NCI-H1048 (cell line): Measurements from ENCODE around the gene ABCA5.
"Not testable (repeated sequence)": the region's sequence is repeated elsewhere in the genome, so short reads cannot be mapped to it uniquely, and the experiment has no call there.

ENCODE experiments used
- DNase-seq: peaks from one replicate; lab custom pipeline; 2025; lab: John Stamatoyannopoulos, UW

Gene ABCA5

DNA sequence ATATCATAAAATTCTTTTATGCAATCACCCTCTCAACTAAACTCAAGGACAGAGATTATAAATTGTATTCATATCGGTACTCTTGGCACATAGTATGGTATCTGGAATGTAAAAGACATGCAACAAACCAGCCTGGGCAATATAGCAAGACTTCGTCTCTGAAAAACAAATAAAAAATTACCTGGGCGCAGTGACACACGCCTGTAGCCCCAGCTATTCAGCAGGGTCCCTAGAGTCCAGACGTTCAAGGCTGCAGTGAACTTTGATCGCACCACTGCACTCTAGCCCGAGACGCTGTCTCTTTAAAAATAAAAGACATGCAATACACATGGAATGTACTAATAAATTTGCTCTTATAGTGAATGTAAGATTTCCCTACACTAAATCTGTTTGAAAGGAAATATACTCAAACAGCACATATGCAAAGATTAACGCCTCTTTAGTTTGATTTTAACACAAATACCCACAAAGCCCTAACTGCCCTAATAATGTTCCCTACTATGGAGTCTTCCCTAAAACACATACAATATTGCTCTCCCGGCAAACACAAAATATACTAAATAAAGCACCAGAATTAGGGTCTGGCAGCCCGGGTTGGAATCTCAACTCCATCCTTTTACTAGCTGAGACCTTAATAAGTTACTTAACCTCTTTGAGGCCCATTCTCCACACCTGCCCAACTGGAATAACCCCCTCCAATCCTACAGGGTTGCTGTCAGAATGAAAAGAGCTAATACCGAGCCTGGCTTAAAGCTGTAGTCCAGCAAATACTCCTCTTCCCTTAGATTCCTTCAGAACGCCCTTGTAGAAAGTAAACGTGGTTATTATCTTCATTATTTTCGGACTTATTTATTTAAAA, 1.2 kb downstream of the ABCA5 start:
- no peak for DNase-seq

- DNase-seq = no peak
Measured at GRCh38 chr17:69323806-69324205, 3.1 kb downstream of the ABCA5 start.

DNA sequence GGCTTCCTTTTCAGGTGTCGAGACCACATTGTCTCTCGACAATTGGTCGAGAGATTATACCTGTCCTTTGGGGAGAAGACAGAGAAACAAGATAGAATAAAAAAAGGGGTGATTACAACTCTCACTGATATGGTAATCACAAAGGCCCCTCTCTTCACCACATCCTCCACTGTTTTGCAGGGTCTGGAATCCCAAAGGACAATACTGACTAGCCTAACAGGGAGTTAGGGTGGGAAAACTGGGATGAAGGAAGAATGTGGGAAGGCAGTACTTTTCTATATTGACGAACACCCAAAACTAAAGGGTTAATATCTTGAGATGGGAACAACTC, 6.1 kb downstream of the ABCA5 start:
- DNase-seq = no peak

- no peak for DNase-seq
Measured at GRCh38 chr17:69320210-69320907, 6.6 kb downstream of the ABCA5 start.

DNA sequence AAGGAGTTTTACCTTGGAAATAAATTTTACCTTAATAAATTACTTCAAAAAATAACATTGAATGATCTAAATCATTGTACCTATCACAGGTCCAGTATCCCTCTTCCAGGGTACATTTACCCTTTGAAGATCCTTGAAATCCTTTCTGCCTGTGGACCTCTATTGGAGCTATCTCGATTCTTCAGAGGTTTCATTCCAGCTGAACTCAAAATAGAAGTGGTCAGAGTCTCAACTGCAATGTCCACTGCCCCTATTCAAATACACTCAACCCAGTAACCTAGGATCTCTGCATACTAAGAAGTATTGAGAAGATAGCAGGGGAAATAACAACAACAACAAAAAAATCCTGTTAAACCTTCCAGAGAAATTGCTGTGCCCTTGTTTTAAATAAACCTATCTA, 9.3 kb downstream of the ABCA5 start:
- DNase-seq = no peak

DNA sequence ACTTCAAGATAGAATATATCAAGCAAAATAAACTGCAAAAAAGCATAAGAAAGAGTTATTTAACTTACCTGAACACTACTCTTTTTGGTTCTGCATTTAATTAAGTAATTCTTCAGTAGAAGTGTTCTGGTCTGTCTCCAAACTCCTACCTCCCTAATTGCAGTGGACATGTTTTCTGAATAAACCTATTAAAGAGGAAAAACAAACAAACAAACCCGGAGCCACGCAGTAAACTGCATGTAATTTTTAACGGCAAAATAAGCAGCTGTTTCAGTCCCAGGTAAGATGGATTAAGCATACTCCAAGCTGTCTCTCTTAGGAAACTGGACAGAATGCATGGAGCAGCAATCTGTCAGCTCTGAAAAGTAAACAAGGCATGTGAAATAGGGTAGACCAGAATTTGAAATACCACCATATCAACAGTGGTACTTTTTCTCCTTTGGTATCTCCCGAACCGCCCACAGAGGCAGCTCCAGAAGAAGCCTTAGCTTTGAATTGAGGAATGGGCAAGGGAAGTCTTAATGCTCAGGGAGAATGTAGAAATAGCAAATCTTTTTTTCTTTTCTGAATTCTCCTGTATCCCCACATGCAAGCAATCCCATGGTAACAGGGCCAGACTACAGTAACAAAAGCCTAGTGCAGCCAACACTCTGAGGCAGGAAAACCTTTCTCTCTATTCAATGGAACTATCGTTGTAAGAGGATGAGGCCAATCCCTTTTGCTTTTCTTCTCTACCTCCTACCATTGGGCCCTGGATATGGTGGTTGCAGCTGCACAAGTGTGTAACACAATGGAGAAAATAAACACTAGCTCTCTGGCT, 12.5 kb downstream of the ABCA5 start:
- no peak for DNase-seq

DNA sequence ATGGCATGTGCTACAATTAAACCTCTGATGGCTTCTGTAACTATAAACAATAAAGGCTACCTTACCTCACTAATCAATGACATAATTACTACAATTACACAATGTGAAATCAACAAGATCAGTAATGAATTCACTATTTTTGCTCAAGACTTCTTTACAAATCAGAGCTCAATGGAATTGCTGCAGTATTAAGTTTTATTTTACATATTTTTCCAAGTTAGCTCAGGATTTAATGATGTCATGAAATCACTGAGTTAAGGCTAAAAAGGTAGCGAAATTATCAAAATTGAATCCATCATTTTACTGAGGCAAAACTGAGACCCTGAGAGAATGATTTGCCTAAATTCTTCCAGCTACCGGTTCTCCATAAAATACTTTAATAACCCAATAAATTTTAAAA, 21.8 kb downstream of the ABCA5 start:
- DNase-seq = no peak

DNA sequence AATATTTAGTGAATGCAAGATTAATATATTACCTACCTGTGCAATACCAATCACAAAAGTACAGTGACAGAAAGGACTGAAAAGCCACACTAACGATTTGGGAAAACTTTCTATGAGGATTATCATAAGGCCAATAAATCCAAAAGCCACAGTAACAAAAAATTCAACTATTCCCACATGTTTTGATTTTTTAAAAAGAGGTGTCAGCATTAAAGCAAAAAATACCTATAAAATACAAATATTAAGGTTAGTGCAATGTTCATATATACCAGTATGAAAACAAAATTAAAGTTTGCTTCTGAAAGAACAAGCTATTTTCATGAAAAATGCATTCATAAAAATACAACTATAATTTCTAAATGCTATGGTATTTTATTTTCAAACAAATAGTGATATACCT, 24.3 kb downstream of the ABCA5 start:
- DNase-seq = no peak

- DNase-seq = no peak
Measured at GRCh38 chr17:69300222-69300621, 26.7 kb downstream of the ABCA5 start.

- not testable (repeated sequence) for DNase-seq
Measured at GRCh38 chr17:69298120-69298722, 28.7 kb downstream of the ABCA5 start.

GRCh38 chr17:69287168-69287567, 39.8 kb downstream of the ABCA5 start:
- DNase-seq = no peak

DNA sequence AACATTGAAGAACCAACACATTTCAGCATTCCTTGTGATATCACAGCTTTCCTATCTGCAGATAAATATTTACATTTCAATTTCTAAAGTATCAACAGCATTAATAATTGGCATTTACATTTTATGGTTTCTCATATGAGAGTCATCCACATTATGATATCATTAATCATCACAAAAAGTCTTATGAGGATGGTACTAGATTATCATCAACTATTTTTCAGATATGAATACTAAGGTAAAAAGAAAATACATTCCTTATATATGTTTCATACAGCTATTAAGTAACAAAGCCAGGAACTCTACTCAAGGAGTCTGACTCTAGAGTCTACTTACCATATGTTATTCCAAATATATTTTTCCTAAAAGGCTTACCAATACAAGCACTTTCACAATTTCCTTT, 40.7 kb downstream of the ABCA5 start:
- no peak for DNase-seq

GRCh38 chr17:69284646-69285045, 42.3 kb downstream of the ABCA5 start:
- DNase-seq = no peak

GRCh38 chr17:69282002-69282401, 44.9 kb downstream of the ABCA5 start:
- no peak for DNase-seq

GRCh38 chr17:69276279-69276678, 50.7 kb downstream of the ABCA5 start:
- DNase-seq = not testable (repeated sequence)

- DNase-seq = no peak
Measured at GRCh38 chr17:69275751-69276150, 51.2 kb downstream of the ABCA5 start.

- DNase-seq = no peak
Measured at GRCh38 chr17:69271023-69271422, 55.9 kb downstream of the ABCA5 start.

DNA sequence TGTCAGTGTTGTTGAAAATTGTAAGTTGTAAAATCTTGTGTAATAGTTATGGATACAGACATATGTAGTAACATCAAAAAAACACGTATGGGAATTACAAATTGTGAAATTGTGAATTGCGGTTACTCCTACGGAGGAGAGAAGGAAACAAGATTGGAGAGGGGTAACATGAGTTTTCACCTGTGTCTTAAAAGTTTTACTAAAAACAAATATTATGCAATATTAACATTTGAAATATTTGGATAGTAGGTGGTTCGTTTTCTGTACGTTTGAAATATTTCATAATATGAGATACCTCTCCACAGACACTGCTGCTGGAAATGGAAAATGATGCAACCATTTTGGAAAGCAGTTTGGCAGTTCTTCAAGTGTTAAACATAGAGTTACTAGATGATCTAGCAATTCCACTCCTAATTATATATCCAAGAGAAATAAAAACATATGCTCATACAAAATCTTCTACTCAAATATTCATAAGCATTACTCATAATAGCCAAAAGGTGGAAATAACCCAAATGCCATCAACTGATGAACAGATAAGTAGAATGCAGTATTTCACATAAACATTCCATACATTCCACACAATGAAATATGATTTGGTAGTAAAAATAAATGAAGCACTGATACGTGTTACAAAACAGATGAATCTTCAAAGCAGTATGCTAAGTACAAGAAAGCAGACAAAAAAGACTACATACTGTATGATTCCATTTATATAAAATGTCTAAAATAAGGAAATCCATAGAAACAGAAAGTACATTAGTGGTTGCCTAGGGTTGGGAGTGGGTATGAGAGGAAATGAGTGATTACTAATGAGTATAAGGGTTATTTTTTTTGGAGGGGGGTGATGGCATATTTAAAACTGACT, 57.6 kb downstream of the ABCA5 start:
- DNase-seq = no peak

DNA sequence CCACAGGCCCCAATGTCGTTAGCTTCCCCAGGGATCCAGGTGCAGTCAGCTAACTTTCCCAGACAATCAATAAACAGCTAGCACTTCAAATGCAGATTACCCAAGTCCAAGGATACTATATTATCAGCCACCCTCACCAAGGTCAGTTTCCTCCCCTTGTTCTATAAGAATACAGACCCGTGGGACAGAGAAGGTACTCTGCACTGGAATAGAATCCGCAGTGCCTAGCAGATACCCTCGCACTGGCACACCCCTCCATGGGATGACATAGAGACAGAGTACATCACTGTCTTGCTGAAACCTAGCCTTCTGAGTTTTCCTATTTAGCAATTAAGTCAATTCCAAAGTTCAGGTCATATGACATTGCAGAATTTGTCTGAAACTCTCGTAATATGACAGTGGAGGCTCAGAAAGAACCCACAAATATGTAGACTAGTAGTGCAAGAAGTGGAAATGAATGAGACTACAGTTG, 58.4 kb downstream of the ABCA5 start:
- no peak for DNase-seq

- DNase-seq = no peak
Measured at GRCh38 chr17:69267219-69267618, 59.7 kb downstream of the ABCA5 start.

GRCh38 chr17:69265873-69266272, 61.1 kb downstream of the ABCA5 start:
- no peak for DNase-seq
